GM18870 (cell line): Measurements from ENCODE around the gene AKT3.
A peak's percentile ranks its signal among the peaks of the same experiment; 100 is the strongest.
"Not testable (repeated sequence)": the region's sequence is repeated elsewhere in the genome, so short reads cannot be mapped to it uniquely, and the experiment has no call there.

Experiments used
- ATAC-seq: cut with Tn5 transposase; IDR thresholded peaks from one replicate; pipeline ENCODE4 v1.9.1; 2021; ENCODE audit warnings: moderate library complexity; ENCODE audit not compliant: unreplicated experiment

AKT3 gene

GRCh38 chr1:243710467-243710866 lies 139.6 kb downstream of the AKT3 start:
- no peak for ATAC-seq

DNA sequence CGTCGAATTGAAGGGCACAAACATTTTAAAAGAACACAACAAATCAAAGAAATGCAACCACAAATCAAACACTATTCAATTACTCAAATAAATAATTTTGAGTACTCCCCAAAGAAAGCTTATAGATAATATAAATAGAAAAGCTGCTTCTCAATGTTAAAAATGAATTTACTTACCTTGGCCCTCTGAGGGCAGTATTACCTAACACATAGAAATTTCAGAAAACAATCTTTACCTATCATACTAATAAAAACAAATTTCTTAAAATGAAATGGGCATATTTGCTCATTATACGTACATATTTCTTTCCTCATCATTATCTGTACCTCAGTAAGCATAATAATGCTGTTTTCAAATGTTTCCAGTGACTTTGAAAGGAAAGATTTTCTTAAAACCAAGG lies 141.8 kb downstream of the AKT3 start:
- ATAC-seq, result no peak

GRCh38 chr1:243706563-243706962 lies 143.5 kb downstream of the AKT3 start:
- no peak for ATAC-seq

DNA sequence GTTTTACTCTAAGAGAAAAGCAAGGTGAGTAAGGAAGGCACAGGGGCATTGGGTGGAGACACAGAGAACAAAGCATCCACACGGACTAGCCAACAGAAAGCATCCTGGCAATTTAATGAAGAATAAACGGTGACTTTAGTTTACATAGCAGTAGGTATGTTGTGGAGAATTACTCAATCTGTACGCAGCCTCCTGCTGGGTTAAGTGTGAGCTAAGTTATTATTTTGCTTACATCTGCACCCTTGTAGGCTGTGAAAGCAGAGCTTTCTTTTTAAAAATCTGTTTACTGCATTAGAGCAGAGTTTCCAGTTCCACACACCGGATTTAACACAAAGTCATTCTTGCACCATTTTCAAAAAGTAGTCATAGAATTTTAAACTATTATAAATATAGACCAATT lies 144.5 kb downstream of the AKT3 start:
- no peak for ATAC-seq

DNA sequence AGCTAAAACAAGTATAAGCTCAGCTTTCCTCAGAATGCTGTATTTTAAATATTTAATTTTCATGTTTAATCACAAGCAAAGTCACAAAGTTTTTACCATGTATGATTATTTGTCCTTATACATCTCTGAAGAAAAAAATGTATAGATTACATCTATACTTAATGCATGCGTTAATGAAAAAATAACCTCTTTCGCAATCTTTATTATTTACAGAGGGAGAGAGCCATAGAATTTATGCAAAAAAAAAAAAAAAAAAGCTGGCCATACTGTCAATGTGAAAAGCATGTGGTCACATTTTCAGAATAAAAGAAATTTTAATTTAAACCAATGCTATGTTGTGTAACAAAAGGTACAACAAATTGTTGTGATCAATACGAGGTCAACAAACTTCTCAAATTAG lies 148.2 kb downstream of the AKT3 start:
- ATAC-seq, result no peak

DNA sequence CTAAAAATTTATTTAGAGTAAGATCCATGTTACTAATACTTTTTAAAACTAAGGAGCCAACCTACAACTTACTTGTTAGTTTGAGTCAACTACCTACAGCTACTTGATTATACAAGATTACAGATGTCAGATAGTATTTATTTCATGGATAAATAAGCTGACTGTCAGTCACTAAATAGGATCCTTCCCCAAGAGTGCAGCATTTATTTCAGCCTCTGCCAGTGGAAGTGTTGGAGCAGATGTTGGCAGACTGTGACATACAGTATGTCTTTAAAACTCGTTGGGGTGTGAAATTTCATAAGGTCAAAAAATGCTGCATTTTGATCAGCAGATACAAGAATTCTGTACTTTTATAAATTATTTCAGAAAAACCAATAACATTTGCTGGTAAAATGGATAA lies 156.2 kb downstream of the AKT3 start:
- no peak for ATAC-seq

DNA sequence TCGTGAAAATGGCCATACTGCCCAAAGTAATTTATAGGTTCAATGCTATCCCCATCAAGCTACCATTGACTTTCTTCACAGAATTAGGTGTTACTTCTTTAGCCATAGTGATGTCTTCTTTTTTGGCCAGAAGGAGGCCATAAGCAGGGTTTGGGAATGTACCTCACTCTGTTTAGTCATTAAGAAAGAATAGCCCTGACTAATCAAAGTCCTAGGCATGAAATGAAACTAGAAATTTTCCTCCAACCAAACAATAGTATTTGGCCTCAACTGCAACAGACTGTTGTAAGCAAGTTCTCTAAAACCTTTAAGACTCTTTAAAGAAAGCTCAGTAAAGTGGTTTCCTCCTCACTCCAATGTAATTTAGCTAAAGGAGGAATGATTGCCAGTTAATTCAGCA lies 163.9 kb downstream of the AKT3 start:
- ATAC-seq, result peak; percentile 75

GRCh38 chr1:243680860-243681259 lies 169.2 kb downstream of the AKT3 start:
- ATAC-seq, result no peak

DNA sequence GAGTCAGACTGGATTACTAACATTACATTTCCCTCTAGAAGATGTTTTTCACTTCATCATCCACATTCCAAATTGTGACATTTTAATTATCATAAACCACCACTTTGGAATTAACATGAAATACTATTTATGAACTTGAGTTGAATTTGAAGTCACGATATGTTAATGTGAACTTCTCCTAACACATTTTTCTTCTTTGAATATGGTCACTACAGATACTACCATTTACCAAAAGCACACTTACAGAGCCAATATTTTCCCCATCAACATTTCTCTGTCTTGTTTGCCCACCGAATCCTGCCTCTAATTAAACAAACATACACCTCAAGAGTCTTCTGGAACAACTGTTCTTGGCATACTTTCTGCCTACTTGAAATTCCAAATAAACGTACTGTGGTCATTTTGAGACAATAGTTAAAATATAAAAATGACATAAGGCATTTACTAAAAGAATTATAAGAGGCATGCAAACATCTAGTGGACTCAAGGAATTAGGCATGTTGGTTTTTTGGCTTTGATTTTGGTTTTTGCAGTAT lies 177.4 kb downstream of the AKT3 start:
- ATAC-seq, result no peak

DNA sequence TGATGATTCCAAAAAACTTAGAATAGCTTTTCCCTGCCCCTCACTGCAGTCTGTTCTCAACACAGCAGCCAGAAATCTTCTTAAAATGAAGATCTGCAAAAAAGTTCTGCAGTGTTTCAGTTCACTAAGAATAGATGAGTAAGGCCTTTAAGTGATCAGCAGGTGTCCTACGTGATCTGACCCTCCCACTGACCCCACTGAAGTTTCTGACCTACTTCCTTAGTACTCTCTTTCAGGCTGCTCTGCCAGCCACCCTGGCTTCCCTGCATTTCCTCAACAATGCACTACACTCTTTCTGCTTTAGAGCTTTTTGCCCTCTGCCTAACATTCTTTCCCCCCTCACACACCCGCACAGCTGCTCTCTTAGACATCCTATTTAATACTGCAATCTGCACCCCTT lies 182.5 kb downstream of the AKT3 start:
- no peak for ATAC-seq

DNA sequence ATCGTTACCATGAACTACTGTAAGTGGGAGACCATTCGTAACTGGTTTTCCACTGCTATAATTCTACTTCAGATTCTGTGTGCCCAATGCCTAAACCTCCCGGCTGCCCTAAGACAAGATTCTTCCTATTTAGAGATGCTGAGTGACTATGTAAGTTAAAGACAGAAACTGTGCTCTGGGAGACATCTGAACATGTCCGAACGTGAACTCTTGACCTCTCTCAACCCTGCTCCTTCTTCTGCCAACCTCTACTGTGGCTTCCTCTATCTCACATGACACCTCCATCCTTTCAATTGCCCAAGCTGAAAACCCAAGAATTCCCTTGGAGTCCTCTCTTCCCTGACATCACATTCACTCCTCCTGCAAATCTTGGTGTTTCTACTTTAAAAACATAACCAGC lies 182.9 kb downstream of the AKT3 start:
- ATAC-seq, result no peak

GRCh38 chr1:243663651-243664050 lies 186.4 kb downstream of the AKT3 start:
- ATAC-seq, result no peak

- ATAC-seq, result not testable (repeated sequence)
Observed at GRCh38 chr1:243662169-243662568, 187.9 kb downstream of the AKT3 start.

DNA sequence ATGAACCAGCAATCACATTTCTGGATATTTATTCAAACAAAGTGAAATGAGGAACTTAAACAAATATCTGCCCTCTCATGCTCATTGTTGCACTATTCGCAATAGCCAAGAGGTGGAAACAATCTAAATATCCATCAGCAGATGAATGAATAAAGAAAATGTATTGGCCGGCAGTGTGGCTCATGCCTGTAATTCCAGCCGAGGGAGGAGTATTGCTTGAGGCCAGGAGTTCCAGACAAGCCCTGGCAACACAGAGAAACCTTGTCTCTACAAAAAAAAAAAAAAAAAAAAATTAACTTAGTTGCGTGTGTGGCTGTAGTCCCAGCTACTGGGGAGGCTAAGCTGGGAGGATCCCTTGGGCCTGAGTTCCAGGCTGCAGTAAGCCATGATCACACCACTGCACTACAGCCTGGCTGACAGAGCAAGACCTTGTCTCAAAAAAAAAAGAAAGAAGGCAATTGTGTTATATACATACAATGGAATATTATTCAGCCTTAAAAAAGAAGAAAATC lies 191.4 kb downstream of the AKT3 start:
- no peak for ATAC-seq

DNA sequence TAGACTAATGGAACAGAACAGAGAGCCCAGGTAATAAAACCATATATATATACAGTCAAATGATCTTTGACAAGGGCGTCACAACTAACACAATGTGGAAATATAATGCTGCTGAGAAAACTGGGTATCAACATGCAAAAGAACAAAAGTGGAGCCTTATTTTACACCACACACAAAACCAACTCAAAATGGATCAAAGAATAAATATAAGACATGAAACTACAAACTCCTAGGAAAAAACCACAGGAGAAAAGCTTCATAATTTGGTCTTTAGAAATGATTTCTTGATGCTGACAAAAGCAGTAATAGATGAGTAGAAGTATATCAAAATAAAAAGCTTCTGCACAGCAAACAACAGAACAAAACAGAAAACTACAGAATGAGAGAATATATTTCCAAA lies 192.2 kb downstream of the AKT3 start:
- no peak for ATAC-seq

- ATAC-seq, result not testable (repeated sequence)
Observed at GRCh38 chr1:243649530-243649929, 200.5 kb downstream of the AKT3 start.

DNA sequence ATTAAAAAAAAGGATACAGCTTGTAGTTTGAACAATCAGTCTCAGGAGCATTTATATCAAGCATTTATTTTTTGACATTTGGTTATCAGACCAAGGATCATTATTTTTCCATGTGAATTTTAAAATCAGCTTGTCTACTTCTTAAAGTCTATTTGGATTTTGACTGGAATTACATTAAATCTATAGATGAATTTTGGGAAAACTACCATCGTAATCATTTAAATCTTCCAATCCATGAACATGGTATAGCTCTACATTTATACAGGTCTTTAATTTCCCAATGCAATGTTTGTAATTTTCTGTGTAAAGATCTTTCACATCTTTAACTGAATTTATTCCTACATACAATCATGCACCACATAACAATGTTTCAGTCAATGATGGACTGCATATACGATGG lies 203.2 kb downstream of the AKT3 start:
- no peak for ATAC-seq

GRCh38 chr1:243645281-243645680 lies 204.8 kb downstream of the AKT3 start:
- ATAC-seq, result no peak

DNA sequence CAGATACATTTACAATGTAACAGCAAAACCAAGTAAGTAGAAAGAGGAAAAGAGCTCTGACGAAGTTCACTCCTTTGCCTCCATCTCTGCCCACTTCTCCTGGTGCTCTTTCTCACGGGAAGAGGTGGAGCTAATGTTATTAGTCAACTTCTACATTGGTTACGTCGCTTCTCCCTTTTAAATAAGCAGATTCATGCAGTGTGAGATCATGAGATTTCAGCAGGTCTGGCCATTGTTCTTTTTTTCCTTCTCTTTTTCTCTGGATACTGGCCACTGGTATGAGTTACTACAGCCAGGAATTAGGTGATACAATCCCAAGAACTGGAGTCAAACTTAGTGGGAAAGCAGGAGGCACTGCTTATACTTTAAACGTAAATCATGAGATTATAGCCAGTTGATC lies 207.1 kb downstream of the AKT3 start:
- no peak for ATAC-seq

DNA sequence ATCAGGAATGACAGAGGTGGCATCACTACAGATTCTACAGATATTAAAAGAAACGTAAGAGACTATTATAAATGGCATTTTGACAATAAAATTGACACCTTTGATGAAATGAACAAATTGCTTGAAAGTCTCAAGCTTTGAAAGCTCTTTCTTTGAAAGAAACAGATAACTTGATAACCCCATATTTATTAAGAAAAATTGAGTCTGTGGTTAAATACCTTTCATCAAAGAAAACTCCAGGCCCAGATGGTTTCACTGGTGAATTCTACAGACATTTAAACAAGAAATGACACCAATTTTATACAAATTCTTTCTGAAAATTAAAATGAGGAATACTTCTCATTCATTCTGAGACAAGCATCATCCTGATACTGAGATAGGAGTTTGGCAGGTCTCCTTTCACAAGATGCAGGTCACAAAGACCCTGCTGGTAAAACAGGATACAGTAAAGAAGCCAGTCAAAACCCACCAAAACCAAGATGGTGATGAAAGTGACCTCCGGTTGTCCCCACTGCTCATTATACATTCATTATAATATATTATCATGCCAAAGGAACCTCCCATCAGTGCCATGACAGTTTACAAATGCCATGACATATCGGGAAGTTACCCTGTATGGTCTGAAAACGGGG lies 210.9 kb downstream of the AKT3 start:
- no peak for ATAC-seq

GRCh38 chr1:243638186-243638585 lies 211.9 kb downstream of the AKT3 start:
- ATAC-seq, result no peak

DNA sequence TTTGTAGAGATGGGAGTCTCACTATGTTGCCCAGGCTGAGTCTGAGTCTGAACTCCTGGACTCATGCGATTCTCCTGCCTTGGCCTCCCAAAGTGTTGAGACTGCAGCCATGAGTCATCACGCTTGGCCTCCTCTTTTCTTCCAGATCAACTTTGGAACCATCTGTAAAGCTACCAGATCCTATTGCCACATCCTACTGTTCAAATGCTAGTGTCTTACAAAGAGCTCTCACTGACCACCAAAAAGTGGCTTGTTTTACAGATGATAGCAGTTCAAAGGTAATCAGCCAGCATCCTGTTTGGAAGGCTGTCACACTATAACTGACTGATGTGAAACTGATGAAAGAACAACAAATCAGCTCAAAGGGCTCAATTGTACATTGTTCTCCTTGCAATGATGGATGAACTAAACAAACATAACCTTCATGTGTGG lies 221.6 kb downstream of the AKT3 start:
- ATAC-seq, result no peak

DNA sequence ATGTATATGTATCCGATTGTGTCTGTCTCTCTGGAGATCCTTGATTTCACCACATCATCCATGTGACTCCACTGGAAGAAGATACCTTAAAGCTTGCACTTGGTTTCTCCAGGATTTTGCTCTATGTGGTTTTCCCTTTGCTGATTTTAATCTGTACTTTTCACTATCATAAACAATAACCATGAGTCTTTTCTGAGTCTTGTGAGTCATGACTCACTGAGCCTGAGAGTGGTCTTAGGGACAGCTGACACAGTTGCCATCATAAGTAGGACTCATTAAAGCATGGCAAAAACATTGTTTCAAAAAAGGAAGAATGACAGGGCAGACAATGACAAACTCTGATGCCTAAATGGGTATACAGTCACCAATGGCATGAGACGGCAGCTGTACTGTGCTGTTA lies 226.2 kb downstream of the AKT3 start:
- no peak for ATAC-seq
